Measurements from ENCODE around the gene CD4. TPM values are rescaled to one million over a fixed set of nuclear protein-coding genes. Genes with fewer than 3 reads are reported as not detected.

The CD4 gene
- total and polyA plus RNA-seq, 7 experiments from 2014 or later: 164 to 576 (median 256) TPM

GRCh38 chr12:6787309-6787708, 2.0 kb upstream of the CD4 start:
- DNase-seq (peak in 1 of 9 donors; percentile 2), ATAC-seq (no peak)
- Histone ChIP-seq H3K36me3 (ENCODE audit: control insufficient read depth in 2 of 3, insufficient read depth in 3 of 3, low read length in 3 of 3) (no peaks in the 10 kb centered on the region), H3K9me3 (ENCODE audit: control insufficient read depth in 2 of 3, low read length in 3 of 3) (no peaks in the 10 kb centered on the region), H3K4me3 (ENCODE audit: low read length) (peak overlapping the region; percentile 4), H3K27ac (ENCODE audit: low read depth, low read length) (peak overlapping the region; percentile 88), H3K4me1 (ENCODE audit: control insufficient read depth in 2 of 2, insufficient read depth in 2 of 2, low read length in 2 of 2) (peaks cover 0 to 63% of the 10 kb centered on the region in 2 donors), H3K27me3 (ENCODE audit: control insufficient read depth in 2 of 2, insufficient read depth in 2 of 2, low read length in 2 of 2) (no peaks in the 10 kb centered on the region)
- POLR2A ChIA-PET: interaction anchor here (0.6 to 2.3 kb wide), 15 partner anchors 8 to 217 kb away, joined by 3 to 17 read pairs (median 4); partner anchors contain the start of genes C12orf57, LAG3, MLF2 and P3H3
- peaks cover 0 to 14% (median 0%) of the 10 kb centered on the region in 5 donors for H3K36me3 Mint-ChIP-seq
- H3K4me1 Mint-ChIP-seq: peaks cover 36 to 82% (median 73%) of the 10 kb centered on the region in 7 donors
- H3K9me3 Mint-ChIP-seq: no peaks in the 10 kb centered on the region
- H3K27ac Mint-ChIP-seq: peak overlapping the region; percentile 92 to 98 (median 96)
- intact Hi-C loops (cut with micrococcal nuclease): no loop called here
- no peaks in the 10 kb centered on the region for H3K27me3 Mint-ChIP-seq
- CTCF ChIA-PET: interaction anchor here (0.6 to 3.2 kb wide), 3 partner anchors 21 to 37 kb away, joined by 3 to 12 read pairs (median 6); partner anchors contain the start of gene PTMS
- peak overlapping the region in 9 of 10 donors; percentile 67 to 83 (median 76) for H3K4me3 Mint-ChIP-seq

DNA sequence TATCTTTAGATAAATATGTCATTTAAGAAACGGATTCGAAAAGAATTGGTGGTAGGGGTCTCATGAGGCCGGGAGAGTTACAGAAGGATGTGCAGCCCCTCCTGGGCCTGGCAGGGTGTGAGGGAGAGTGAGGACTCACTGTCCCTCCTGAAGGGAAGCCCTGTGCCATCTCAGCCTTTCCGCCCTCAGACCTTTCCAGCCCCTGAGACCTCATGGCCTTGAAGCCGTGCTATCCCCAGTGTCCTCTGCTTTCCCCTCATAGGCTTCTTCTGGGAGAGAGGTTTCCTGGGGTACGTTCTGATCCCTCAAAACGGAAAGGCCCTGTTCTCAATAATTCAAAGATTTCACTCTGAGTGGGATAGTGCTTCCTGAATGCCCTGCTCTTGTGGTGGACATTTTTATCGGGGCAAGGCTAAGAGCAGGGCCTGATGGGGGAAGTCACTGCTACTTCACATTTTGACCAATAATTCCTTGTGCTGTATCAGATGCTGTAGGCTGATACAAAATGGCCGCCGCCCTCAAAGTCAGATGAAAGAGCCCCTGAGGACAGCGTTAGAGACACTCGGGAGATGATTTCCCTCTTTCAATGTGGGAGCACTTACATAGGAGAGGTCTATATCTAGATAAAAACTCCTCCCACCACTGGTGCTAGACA, 1.3 kb downstream of the CD4 start:
- intact Hi-C loops (cut with micrococcal nuclease): loop anchor here in 1 of 2 donors (2.0 to 5.0 kb wide), 2 partner anchors 34 to 103 kb away; partner anchors contain the start of gene ZNF384
- H3K27me3 ChIP-seq (ENCODE audit: control insufficient read depth in 2 of 2, insufficient read depth in 2 of 2, low read length in 2 of 2): no peaks in the 10 kb centered on the region
- DNase-seq (peak in 5 of 9 donors; percentile 46 to 56 (median 49)), ATAC-seq (peak; percentile 36)
- H3K9me3 Mint-ChIP-seq: no peaks in the 10 kb centered on the region
- H3K9me3 ChIP-seq (ENCODE audit: control insufficient read depth in 2 of 3, low read length in 3 of 3): no peaks in the 10 kb centered on the region
- no peaks in the 10 kb centered on the region for H3K27me3 Mint-ChIP-seq
- peaks cover 0 to 42% of the 10 kb centered on the region in 2 donors for H3K4me1 ChIP-seq (ENCODE audit: control insufficient read depth in 2 of 2, insufficient read depth in 2 of 2, low read length in 2 of 2)
- H3K4me3 Mint-ChIP-seq: peak overlapping the region; percentile 85 to 99 (median 96)
- peak overlapping the region; percentile 86 for H3K27ac ChIP-seq (ENCODE audit: low read depth, low read length)
- peaks cover 0 to 6% (median 5%) of the 10 kb centered on the region in 3 experiments for H3K36me3 ChIP-seq (ENCODE audit: control insufficient read depth in 2 of 3, insufficient read depth in 3 of 3, low read length in 3 of 3)
- ChIA-PET POLR2A (interaction anchor here (0.6 to 3.3 kb wide), 17 partner anchors 10 to 187 kb away, joined by 3 to 29 read pairs (median 8); partner anchors contain the start of genes COPS7A, ENO2, GPR162 and MLF2), CTCF (interaction anchor here (1.4 to 2.7 kb wide), 5 partner anchors 10 to 45 kb away, joined by 3 to 15 read pairs (median 8); partner anchors contain the start of gene MLF2)
- H3K27ac Mint-ChIP-seq: peak overlapping the region; percentile 92 to 99 (median 97)
- H3K36me3 Mint-ChIP-seq: peaks cover 4 to 27% (median 7%) of the 10 kb centered on the region in 5 donors
- peak overlapping the region; percentile 87 for H3K4me3 ChIP-seq (ENCODE audit: low read length)
- peaks cover 54 to 81% (median 70%) of the 10 kb centered on the region in 7 donors for H3K4me1 Mint-ChIP-seq

GRCh38 chr12:6791931-6792520, 2.7 kb downstream of the CD4 start:
- POLR2A ChIA-PET: interaction anchor here (0.8 to 3.3 kb wide), 18 partner anchors 9 to 189 kb away, joined by 3 to 29 read pairs (median 6); partner anchors contain the start of genes CDCA3, GPR162, LAG3 and MLF2
- intact Hi-C loops (cut with micrococcal nuclease): loop anchor here (1.0 to 5.0 kb wide), 4 partner anchors 17 to 105 kb away; partner anchors contain the start of gene ZNF384 (in 1 of the 2)
- CTCF ChIA-PET: interaction anchor here (0.5 to 2.7 kb wide), 9 partner anchors 9 to 123 kb away, joined by 3 to 18 read pairs (median 7); partner anchors contain the start of gene MLF2
- peaks cover 4 to 37% (median 14%) of the 10 kb centered on the region in 5 donors for H3K36me3 Mint-ChIP-seq
- no peaks in the 10 kb centered on the region for H3K9me3 ChIP-seq (ENCODE audit: control insufficient read depth in 2 of 3, low read length in 3 of 3)
- H3K27me3 Mint-ChIP-seq: no peaks in the 10 kb centered on the region
- peak in 2 of 9 donors; percentile 22 to 55 for DNase-seq
- H3K27me3 ChIP-seq (ENCODE audit: control insufficient read depth in 2 of 2, insufficient read depth in 2 of 2, low read length in 2 of 2): no peaks in the 10 kb centered on the region
- ATAC-seq: peak; percentile 22
- H3K4me1 ChIP-seq (ENCODE audit: control insufficient read depth in 2 of 2, insufficient read depth in 2 of 2, low read length in 2 of 2): peaks cover 0 to 35% of the 10 kb centered on the region in 2 donors
- H3K27ac ChIP-seq (ENCODE audit: low read depth, low read length): peak overlapping the region; percentile 86
- H3K4me3 ChIP-seq (ENCODE audit: low read length): peak overlapping the region; percentile 87
- peaks cover 51 to 82% (median 71%) of the 10 kb centered on the region in 7 donors for H3K4me1 Mint-ChIP-seq
- H3K36me3 ChIP-seq (ENCODE audit: control insufficient read depth in 2 of 3, insufficient read depth in 3 of 3, low read length in 3 of 3): peaks cover 0 to 20% (median 13%) of the 10 kb centered on the region in 3 experiments
- H3K4me3 Mint-ChIP-seq: peak overlapping the region; percentile 85 to 99 (median 96)
- H3K9me3 Mint-ChIP-seq: no peaks in the 10 kb centered on the region
- H3K27ac Mint-ChIP-seq: peak overlapping the region; percentile 88 to 99 (median 97)

- H3K27ac ChIP-seq (ENCODE audit: low read depth, low read length): peak overlapping the region; percentile 86
- no peaks in the 10 kb centered on the region for H3K27me3 ChIP-seq (ENCODE audit: control insufficient read depth in 2 of 2, insufficient read depth in 2 of 2, low read length in 2 of 2)
- no peaks in the 10 kb centered on the region for H3K27me3 Mint-ChIP-seq
- H3K36me3 ChIP-seq (ENCODE audit: control insufficient read depth in 2 of 3, insufficient read depth in 3 of 3, low read length in 3 of 3): peaks cover 0 to 26% (median 13%) of the 10 kb centered on the region in 3 experiments
- peak overlapping the region; percentile 88 to 99 (median 97) for H3K27ac Mint-ChIP-seq
- POLR2A ChIA-PET: interaction anchor here (0.6 to 3.3 kb wide), 20 partner anchors 9 to 1232 kb away, joined by 3 to 29 read pairs (median 5); partner anchors contain the start of genes C12orf57, CDCA3, LAG3 and MLF2
- peaks cover 52 to 84% (median 72%) of the 10 kb centered on the region in 7 donors for H3K4me1 Mint-ChIP-seq
- peaks cover 0 to 29% of the 10 kb centered on the region in 2 donors for H3K4me1 ChIP-seq (ENCODE audit: control insufficient read depth in 2 of 2, insufficient read depth in 2 of 2, low read length in 2 of 2)
- peak overlapping the region; percentile 87 for H3K4me3 ChIP-seq (ENCODE audit: low read length)
- CTCF ChIA-PET: interaction anchor here (0.7 to 2.7 kb wide), 11 partner anchors 9 to 172 kb away, joined by 3 to 18 read pairs (median 5); partner anchors contain the start of gene MLF2
- DNase-seq (peak in 7 of 9 donors; percentile 66 to 79 (median 76)), ATAC-seq (peak; percentile 76)
- H3K36me3 Mint-ChIP-seq: peaks cover 4 to 37% (median 18%) of the 10 kb centered on the region in 5 donors
- H3K4me3 Mint-ChIP-seq: peak overlapping the region; percentile 85 to 99 (median 96)
- no peaks in the 10 kb centered on the region for H3K9me3 ChIP-seq (ENCODE audit: control insufficient read depth in 2 of 3, low read length in 3 of 3)
- intact Hi-C loops (cut with micrococcal nuclease): loop anchor here (1.0 to 5.0 kb wide), 6 partner anchors 9 to 105 kb away; partner anchors contain the start of gene ZNF384 (in 1 of the 2)
- no peaks in the 10 kb centered on the region for H3K9me3 Mint-ChIP-seq
Observed at GRCh38 chr12:6792522-6793201, 3.3 kb downstream of the CD4 start.

GRCh38 chr12:6795088-6795487, 5.8 kb downstream of the CD4 start:
- H3K36me3 Mint-ChIP-seq: peaks cover 4 to 46% (median 21%) of the 10 kb centered on the region in 5 donors
- no peaks in the 10 kb centered on the region for H3K9me3 ChIP-seq (ENCODE audit: control insufficient read depth in 2 of 3, low read length in 3 of 3)
- peaks cover 54 to 90% (median 77%) of the 10 kb centered on the region in 7 donors for H3K4me1 Mint-ChIP-seq
- no peaks in the 10 kb centered on the region for H3K9me3 Mint-ChIP-seq
- no peaks in the 10 kb centered on the region for H3K27me3 Mint-ChIP-seq
- ChIA-PET POLR2A (interaction anchor here (0.7 to 2.2 kb wide), 4 partner anchors 9 to 26 kb away, joined by 3 to 6 read pairs (median 4); no protein-coding TSS in a partner anchor), CTCF (interaction anchor here (0.7 to 1.1 kb wide), 2 partner anchors 17 to 28 kb away, joined by 3 to 4 read pairs; no protein-coding TSS in a partner anchor)
- no peaks in the 10 kb centered on the region for H3K27me3 ChIP-seq (ENCODE audit: control insufficient read depth in 2 of 2, insufficient read depth in 2 of 2, low read length in 2 of 2)
- H3K36me3 ChIP-seq (ENCODE audit: control insufficient read depth in 2 of 3, insufficient read depth in 3 of 3, low read length in 3 of 3): peaks cover 0 to 45% (median 19%) of the 10 kb centered on the region in 3 experiments
- intact Hi-C loops (cut with micrococcal nuclease): no loop called here
- H3K4me1 ChIP-seq (ENCODE audit: control insufficient read depth in 2 of 2, insufficient read depth in 2 of 2, low read length in 2 of 2): peaks cover 0 to 28% of the 10 kb centered on the region in 2 donors
- no peak overlapping the region for H3K27ac ChIP-seq (ENCODE audit: low read depth, low read length)
- H3K4me3 ChIP-seq (ENCODE audit: low read length): no peak overlapping the region
- ATAC-seq (no peak), DNase-seq (no peak)
- peak overlapping the region in 8 of 9 donors; percentile 15 to 97 (median 76) for H3K27ac Mint-ChIP-seq
- peak overlapping the region in 8 of 10 donors; percentile 0 to 85 (median 24) for H3K4me3 Mint-ChIP-seq
